Activated CD4-positive, CD25-positive, alpha-beta regulatory T cell (primary cell): Measurements from ENCODE around the gene KLHL13.
"Not testable (repeated sequence)": the region's sequence is repeated elsewhere in the genome, so short reads cannot be mapped to it uniquely, and the experiment has no call there.

ENCODE experiments used
- DNase-seq, 4 experiments: peaks; one replicate each; lab custom pipeline; 2025; lab: John Stamatoyannopoulos, UW

KLHL13 gene

GRCh38 chrX:117992192-117992723 lies 124.4 kb downstream of the KLHL13 start:
- DNase-seq, result no peak

GRCh38 chrX:117990438-117990837 lies 126.2 kb downstream of the KLHL13 start:
- DNase-seq, result no peak

GRCh38 chrX:117989512-117989911 lies 127.1 kb downstream of the KLHL13 start:
- no peak for DNase-seq

GRCh38 chrX:117987373-117987772 lies 129.2 kb downstream of the KLHL13 start:
- DNase-seq, result no peak

- no peak for DNase-seq
These were observed 131.4 kb downstream of the KLHL13 start for GRCh38 chrX:117985241-117985640.

GRCh38 chrX:117982694-117983392 lies 133.8 kb downstream of the KLHL13 start:
- no peak for DNase-seq

GRCh38 chrX:117978402-117978801 lies 138.2 kb downstream of the KLHL13 start:
- DNase-seq, result no peak

GRCh38 chrX:117977526-117977925 lies 139.1 kb downstream of the KLHL13 start:
- DNase-seq, result no peak

GRCh38 chrX:117973110-117973807 lies 143.4 kb downstream of the KLHL13 start:
- DNase-seq, result no peak

- DNase-seq, result no peak
These were observed 143.9 kb downstream of the KLHL13 start for GRCh38 chrX:117972711-117973109.

GRCh38 chrX:117969782-117970181 lies 146.8 kb downstream of the KLHL13 start:
- no peak for DNase-seq

- no peak for DNase-seq
These were observed 147.3 kb downstream of the KLHL13 start for GRCh38 chrX:117969328-117969727.

- DNase-seq, result no peak
These were observed 157.6 kb downstream of the KLHL13 start for GRCh38 chrX:117959045-117959444.

- DNase-seq, result no peak
These were observed 159.5 kb downstream of the KLHL13 start for GRCh38 chrX:117957128-117957527.

GRCh38 chrX:117939296-117939695 lies 177.3 kb downstream of the KLHL13 start:
- DNase-seq, result not testable (repeated sequence)

- DNase-seq, result no peak
These were observed 180.5 kb downstream of the KLHL13 start for GRCh38 chrX:117936118-117936517.

- not testable (repeated sequence) for DNase-seq
These were observed 186.5 kb downstream of the KLHL13 start for GRCh38 chrX:117930116-117930515.

GRCh38 chrX:117919755-117920154 lies 196.9 kb downstream of the KLHL13 start:
- no peak for DNase-seq

GRCh38 chrX:117910216-117910615 lies 206.4 kb downstream of the KLHL13 start:
- no peak for DNase-seq

GRCh38 chrX:117898226-117898625 lies 218.4 kb downstream of the KLHL13 start:
- no peak for DNase-seq

GRCh38 chrX:117895418-117895817 lies 221.2 kb downstream of the KLHL13 start:
- DNase-seq, result no peak

- DNase-seq, result no peak
These were observed 224.1 kb downstream of the KLHL13 start for GRCh38 chrX:117892469-117892868.

GRCh38 chrX:117871796-117872195 lies 244.8 kb downstream of the KLHL13 start:
- DNase-seq, result no peak
